Measurements from ENCODE around the gene ZNF157. TPM values are rescaled to one million over a fixed set of nuclear protein-coding genes. Genes with fewer than 3 reads are reported as not detected.

ZNF157 gene
- total and polyA plus RNA-seq, 2 of the 8 experiments (the other 6 are each of a cell fraction or from before 2014, with no cell fraction given), result 0.67 to 2.2 TPM

DNA sequence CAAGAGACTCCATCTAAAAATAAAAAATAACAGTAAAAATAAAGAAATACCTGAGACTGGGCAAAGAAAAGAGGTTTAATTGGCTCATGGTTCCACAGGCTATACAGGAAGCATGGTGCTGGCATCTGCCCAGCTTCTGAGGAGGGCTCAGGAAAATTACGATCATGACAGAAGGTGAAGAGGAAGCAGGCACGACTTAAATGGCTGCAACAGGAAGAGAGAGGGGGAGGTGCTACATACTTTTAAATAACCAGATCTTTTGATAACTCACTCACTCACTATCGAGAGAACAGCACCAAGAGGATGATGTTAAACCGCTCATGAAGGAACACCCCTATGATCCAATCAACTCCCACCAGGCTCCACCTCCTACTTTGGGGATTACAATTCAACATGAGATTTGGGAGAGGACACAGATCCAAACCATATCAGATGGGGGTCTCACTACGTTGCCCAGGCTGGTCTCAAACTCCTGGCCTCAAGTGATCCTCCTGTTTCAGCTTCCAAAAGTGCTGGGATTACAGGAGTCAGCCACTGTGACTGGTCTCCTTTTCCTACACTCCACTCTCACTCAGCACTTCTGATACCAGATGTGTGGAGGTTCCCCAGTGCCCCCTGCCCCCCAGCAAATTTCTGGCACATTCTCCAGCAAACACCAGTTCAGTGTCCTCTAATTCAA lies 11.9 kb upstream of the ZNF157 start:
- no peak overlapping the region for H2BK15ac ChIP-seq (ENCODE audit: low read length)
- H3K23me2 ChIP-seq (ENCODE audit: low read depth, low read length), result no peaks in the 10 kb centered on the region
- H3K4me1 ChIP-seq (replicated peaks in 1 of 4; ENCODE audit: control insufficient read depth in 3 of 4, insufficient read depth in 4 of 4, low read length in 3 of 4), result no peaks in the 10 kb centered on the region
- H4K8ac ChIP-seq (ENCODE audit: extremely low read depth, insufficient read depth, low read length), result no peak overlapping the region
- no peak overlapping the region for H3K4ac ChIP-seq (replicated peaks; ENCODE audit: insufficient read length, low read depth, low read length)
- CTCF ChIA-PET (ENCODE audit: partially characterized antibody), result no interaction called here
- no peaks in the 10 kb centered on the region for H3K36me3 ChIP-seq (ENCODE audit: control insufficient read depth in 2 of 4, insufficient read depth in 4 of 4, low read length in 3 of 4)
- no peak overlapping the region for H3K56ac ChIP-seq (replicated peaks; ENCODE audit: insufficient read length, low read depth, low read length)
- no peaks in the 10 kb centered on the region for H3K79me1 ChIP-seq (ENCODE audit: low read depth, low read length)
- no peak overlapping the region for H3K9ac ChIP-seq (replicated peaks in 1 of 4; ENCODE audit: extremely low read depth in 1 of 4, low read depth in 3 of 4, low read length in 3 of 4)
- H3K79me2 ChIP-seq (ENCODE audit: control insufficient read depth in 1 of 2, insufficient read depth in 2 of 2, low read length in 2 of 2), result no peaks in the 10 kb centered on the region
- H3K4me3 ChIP-seq (ENCODE audit: extremely low read depth in 1 of 4, insufficient read depth in 2 of 4, low read depth in 3 of 4, low read length in 4 of 4), result no peak overlapping the region
- no peaks in the 10 kb centered on the region for H3K9me3 ChIP-seq (ENCODE audit: insufficient read depth in 2 of 2, low read depth in 1 of 2, low read length in 1 of 2)
- H2BK5ac ChIP-seq (ENCODE audit: low read depth, low read length), result no peak overlapping the region
- TF ChIP-seq GABPA (IDR thresholded peaks at IDR 0.05; ENCODE audit: borderline replicate concordance, insufficient read depth, low read length), result no peak
- TF ChIP-seq FOSL1 (IDR thresholded peaks at IDR 0.05; ENCODE audit: insufficient read depth, low read depth, low read length), result no peak
- no peak for TF ChIP-seq ASH2L (IDR thresholded peaks at IDR 0.05; ENCODE audit: low read length)
- no peak for TF ChIP-seq JUN (IDR thresholded peaks at IDR 0.05; ENCODE audit: low read depth, low read length)
- no peak overlapping the region for H2AFZ ChIP-seq (ENCODE audit: low read length)
- H2BK20ac ChIP-seq (ENCODE audit: low read length), result no peak overlapping the region
- H3K27me3 ChIP-seq (replicated peaks in 1 of 4; ENCODE audit: control insufficient read depth in 3 of 4, extremely low read depth in 1 of 4, insufficient read depth in 3 of 4, low read length in 3 of 4), result no peaks in the 10 kb centered on the region
- H2BK12ac ChIP-seq (ENCODE audit: low read depth, low read length), result no peak overlapping the region
- no peak for DNase-seq (ENCODE audit: low read depth in 1 of 2, low spot score in 2 of 2)
- POLR2A ChIA-PET (ENCODE audit: partially characterized antibody), result no interaction called here
- no peaks in the 10 kb centered on the region for H4K20me1 ChIP-seq (replicated peaks in 1 of 2; ENCODE audit: control insufficient read depth in 1 of 2, insufficient read depth in 2 of 2, low read length in 2 of 2)
- H3K4me2 ChIP-seq (ENCODE audit: insufficient read depth in 1 of 2, low read depth in 2 of 2, low read length in 2 of 2), result no peak overlapping the region
- H2BK120ac ChIP-seq (replicated peaks; ENCODE audit: low read depth, low read length), result no peak overlapping the region
- H3K23ac ChIP-seq (ENCODE audit: insufficient read length), result no peak overlapping the region
- H3K27ac ChIP-seq (ENCODE audit: low read depth, low read length), result no peak overlapping the region
- no peak overlapping the region for H4K91ac ChIP-seq (replicated peaks; ENCODE audit: insufficient read length, low read length)
- no peak overlapping the region for H4K5ac ChIP-seq (ENCODE audit: insufficient read length, low read depth, low read length)
- WGBS, 2 experiments (ENCODE audit: extremely low coverage in 1 of 2, insufficient coverage in 1 of 2, insufficient read length in 1 of 2, insufficient replicate concordance in 2 of 2, low coverage in 1 of 2, low lambda C conversion rate in 2 of 2, missing lambda C conversion rate in 1 of 2), result 88% methylated on average over 5 of the region's 5 CpGs; no CpG with 5 or more reads in 1 of the 2 experiments
- H2AK5ac ChIP-seq (ENCODE audit: low read depth, low read length), result no peak overlapping the region
- H3K14ac ChIP-seq (ENCODE audit: insufficient read length), result no peak overlapping the region
- no peak overlapping the region for H3K18ac ChIP-seq (ENCODE audit: extremely low read depth, low read length)
- FAIRE-seq, result no peak
